COLO668 (cell line): ENCODE data around the gene NOS2.

Source experiments
- DNase-seq: peaks from one replicate; lab custom pipeline; 2025; ENCODE audit not compliant: unreplicated experiment; lab: John Stamatoyannopoulos, UW

NOS2 gene

DNA sequence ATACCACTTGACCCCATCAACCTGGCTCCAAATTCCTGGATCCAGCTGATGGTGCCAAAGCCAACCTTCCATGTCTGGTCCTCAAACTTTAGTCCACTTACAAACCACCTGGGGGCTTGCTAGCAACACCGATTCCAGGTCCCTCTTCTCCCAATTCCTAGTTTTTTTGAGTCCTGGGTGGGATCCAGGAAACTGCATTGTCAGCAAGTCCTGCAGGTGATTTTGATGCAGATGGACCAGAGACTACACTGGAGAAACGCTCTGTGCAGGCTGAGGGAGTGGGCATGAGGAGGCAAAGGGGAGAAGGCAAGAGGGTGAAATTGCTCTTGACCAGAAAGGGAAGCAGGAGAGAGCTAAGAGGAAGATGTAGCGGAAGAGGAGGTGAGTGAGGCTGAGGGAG is 21.0 kb upstream of the NOS2 start:
- no peak for DNase-seq

DNA sequence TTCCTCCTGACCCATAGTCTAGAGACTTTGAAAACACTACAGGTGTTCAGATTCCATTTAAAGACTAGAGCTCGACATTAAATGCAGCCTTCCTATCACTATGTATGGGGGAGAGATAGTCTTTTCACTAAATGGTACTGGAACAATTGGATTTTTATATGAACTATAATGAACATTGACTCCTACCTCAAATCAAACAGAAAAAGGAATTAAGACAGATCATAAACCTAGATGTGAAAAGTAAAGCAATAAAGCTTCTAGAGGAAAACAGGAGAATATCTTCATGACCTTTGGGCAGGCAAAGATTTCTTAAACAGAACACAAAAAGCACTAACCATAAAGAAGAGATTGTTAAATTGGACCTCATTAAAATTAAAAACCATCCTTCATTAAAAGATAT is 18.8 kb upstream of the NOS2 start:
- DNase-seq = no peak

DNA sequence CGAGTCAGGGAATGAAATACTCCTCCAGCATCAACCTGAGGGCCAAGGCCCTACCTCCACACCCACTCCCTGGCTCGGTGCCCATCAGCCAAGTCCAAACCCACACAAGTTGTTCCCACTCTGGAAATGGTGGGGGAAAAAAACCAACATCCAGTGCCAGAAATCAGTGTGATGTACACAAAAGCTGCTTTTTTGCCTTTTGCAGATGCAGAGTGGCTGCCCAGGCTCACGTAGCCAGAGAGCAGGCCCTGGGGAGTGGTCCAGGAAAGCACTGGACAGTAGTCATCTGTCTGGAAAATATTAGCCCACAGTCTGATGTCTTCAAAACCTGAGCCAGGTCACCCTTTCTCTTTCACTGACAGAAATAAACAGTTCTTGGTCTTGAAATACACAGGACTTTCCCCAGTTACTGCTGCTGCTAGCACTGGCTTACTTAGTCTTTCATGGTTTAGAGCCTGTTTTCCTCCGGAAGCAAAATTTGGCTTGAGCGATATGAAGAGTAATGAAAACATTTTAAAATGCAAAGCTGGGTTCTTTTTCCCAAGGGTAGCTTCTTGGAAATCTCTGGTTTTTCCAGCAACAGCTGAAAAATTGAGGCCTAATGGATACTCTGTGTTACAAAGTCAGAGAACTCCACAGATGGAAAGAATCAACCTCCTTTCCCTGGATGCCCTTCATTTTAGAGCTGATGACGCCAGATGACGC is 18.2 kb upstream of the NOS2 start:
- no peak for DNase-seq

DNA sequence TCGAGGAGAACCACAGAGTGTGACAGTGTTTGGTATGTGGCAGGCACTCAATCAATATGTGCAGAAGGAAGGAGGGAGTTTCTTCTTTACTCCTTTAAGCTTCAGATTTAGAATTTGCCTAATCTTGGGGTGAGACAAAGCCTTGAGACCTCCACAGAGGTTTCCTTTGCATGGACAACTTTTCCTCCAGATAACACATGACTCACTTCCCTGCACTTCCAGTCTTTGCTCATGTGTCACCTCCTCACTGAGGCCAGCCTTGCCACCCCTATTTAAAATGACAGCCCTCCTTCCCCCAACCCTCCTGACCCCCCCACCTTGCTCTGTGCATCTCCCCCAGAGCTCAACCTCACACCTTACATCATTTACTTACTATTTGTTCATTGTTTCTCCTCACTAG is 17.4 kb upstream of the NOS2 start:
- no peak for DNase-seq

DNA sequence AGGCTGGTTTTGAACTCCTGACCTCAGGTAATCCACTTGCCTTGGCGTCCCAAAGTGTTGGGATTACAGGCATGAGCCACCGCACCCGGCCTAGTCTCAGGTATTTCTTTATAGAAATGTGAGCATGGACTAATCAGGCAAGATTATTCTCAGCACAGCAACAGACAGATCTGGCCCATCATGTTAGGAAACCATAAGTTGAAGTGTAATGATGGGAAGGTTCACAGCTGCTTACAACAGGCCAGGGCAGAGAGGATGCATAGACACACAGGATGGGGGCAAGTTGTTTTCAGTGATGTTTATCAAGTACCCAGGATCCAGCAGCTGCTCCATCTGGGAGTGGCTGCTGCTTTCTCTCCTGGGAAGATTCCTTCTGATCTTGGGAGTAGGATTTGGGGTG is 16.6 kb upstream of the NOS2 start:
- no peak for DNase-seq

DNA sequence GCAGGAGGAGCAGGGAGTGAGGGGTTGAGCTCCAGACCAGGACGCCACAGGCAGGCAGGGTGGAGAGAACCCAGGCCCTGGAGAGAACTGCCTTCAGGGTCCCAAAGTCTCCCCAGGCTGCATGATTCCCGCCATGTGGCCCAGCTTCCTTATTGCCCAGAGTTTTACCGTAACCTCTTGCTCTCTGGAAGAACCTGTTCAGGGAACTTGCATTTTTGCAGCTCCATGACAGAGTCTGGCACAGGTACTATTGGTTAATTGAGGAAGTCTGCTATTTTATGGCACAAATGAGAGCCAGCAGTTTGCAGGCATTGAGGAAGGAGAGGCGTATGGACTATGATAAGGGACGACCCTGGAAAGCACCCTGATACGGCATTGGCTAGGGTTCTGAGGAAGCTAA is 11.6 kb upstream of the NOS2 start:
- DNase-seq = no peak

DNA sequence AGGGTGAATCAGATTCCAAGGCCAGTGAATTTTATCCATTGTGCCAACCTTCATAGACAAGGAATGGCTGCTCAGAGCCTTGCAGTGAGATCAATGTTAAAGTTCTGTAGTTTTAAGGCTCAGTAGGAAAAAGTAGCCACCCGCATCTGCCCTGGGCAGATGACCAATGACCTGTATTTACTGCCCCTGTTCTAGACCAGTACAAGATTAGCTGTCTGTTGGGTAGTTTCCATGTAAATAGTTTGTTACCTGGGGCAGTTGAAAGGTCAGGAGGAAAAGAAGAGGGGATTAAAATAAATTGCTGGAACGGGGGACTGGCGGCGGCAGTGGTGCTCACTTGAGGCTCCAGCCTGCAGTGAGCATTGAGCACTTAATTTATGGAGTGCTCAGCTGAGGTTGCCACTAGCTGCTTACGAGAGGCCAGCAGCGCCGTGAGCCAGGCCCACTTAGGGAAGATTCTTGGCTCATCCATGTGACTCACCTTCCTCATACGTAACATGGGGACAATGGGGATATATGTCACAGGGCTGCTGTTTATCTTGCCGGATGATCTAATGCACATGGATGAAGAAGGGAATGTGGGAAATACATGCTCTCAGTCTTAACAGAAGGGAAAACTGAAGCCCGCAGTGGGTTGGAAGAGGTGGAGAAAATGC is 10.7 kb upstream of the NOS2 start:
- DNase-seq = no peak

DNA sequence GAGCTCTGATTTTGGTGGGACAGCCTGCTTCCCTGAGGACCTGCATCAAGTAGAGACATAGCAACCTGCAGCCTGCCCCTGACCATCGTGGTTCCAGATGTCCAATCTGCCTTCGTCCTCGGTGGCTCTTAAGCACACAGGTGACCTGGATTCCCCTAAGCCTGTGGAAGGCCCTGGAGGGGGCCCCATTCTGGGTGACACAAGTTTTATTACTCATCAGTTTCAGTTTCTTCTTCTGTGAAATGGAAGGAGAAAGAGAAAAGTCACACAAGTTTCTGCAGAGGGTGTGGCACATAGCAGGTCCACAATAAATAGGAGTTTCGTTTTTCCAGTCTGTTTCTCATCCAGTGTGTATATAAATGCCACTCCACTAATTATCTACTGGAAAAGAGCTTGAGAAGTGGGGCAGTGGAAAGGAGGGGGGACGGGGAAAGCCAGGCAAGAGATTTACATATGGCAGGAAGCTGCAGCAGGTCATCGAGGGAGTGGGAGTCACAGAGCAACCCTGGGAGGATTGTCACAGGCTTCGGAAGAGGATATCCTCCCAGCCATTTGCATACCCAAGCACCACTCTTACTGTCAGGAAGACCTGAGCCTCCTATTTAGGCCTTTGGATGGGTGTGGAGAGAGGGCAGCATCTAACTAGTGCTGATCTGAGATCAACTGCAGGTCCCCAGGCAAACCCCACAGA is 10.0 kb upstream of the NOS2 start:
- DNase-seq = no peak

DNA sequence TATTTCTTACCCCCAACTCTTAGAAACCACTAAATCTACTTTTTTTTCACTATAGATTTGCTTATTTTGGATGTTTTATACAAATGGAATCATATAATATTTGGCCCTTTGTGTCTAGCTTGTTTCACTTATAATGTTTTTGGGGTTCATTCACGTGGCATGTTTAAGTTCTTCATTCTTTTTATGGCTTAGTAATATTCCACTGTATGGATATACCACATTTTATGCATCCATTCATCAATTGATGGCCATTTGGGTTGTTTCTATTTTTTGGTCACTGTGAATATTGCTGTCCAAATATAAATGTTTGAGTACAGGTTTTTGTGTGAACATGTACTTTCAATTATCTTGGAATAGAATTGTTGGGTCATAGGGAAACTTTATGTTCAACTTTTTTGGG is 9.2 kb upstream of the NOS2 start:
- no peak for DNase-seq

DNA sequence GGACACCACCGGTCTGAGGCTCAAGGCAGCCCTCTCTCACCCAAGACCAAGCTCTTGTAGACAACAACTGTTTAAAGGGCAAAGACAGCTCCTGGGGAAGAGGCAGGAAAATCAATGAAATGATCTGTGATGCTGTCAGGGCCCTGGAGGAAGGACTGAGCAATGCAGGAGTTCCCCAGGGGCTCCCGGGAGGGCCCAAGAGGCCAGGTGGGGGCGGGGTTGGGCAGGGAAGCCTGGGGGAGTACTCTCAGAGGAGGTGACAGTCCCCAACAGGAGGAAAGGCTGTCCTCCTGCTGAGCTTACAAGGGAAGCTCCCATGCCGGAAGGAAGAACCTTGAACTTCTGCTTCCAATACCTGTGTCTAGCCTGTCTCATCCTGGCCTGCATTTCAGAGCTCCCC is 8.3 kb upstream of the NOS2 start:
- no peak for DNase-seq

DNA sequence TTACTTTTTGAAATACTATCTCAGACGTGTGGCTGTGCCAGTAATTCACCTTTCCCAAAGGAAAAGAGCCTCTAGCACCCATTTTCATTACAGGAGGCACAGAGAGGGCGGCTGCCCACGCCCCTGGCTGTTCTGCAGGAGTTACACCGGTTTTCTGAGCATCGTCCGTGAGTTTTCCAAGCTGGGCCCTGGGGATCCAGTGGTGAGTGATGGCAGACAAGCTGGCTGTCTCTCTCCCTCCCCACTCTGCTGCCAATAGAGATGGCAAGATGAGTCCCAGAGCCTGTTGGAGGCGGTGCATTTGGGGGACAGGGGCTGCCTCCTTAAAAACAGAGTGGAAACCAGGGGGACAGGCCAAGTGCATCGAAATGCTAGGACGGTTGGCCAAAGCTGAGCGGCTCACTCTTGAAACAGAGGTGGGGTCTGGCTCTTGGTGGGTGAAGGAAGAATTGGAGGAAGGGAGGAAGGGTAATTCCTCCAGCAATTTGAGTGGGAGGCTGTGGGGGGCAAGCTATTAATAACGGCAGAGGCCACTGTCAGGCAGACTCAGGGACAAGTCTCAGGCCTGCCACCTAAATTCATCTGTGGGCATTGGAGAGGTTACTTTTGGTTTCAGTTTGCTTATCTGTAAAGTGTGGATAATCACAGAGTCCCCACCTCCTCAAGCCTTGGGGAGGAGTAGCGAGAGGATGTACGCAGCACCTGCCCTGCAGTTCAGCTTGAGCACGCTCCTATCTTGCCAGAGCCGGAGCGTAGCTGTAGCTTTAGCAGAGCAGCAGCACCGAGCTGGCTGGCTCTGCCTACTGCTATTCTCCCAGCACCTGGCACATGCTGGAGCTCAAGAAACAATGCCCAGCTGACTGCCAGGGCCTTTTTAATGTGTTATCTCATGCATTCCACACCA is 7.5 kb upstream of the NOS2 start:
- peak; percentile 1 for DNase-seq

DNA sequence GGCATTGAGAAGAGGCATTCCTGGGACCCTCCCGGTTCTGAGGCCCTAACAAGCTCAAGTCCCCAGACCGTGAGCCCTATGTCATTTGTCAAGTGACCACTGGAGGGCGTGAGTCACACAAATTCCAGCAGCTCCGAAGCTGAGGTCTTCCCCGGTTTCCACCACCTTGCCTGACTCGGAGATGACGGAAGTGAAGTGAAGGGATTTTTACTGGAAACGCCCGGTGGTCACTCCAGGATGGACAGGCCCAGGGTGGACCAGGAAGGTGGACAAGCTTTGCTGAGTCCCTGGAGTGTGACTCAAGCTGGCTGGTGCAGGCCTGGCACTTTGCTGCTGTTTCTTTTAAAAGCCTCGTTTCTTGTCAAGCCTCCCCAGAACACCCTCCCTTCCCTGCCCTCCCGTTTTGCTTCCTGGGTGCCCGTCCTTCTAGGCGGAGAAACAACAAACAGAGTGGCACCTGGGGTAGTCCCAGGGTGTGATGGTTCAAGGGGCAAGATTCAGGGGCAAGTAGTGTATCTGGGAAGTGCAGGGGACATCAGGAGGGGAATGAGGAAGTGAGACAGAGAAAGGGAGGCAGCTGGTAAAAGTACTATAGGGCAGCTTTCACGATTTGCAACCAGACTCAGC is 5.3 kb upstream of the NOS2 start:
- DNase-seq = peak; percentile 58

DNA sequence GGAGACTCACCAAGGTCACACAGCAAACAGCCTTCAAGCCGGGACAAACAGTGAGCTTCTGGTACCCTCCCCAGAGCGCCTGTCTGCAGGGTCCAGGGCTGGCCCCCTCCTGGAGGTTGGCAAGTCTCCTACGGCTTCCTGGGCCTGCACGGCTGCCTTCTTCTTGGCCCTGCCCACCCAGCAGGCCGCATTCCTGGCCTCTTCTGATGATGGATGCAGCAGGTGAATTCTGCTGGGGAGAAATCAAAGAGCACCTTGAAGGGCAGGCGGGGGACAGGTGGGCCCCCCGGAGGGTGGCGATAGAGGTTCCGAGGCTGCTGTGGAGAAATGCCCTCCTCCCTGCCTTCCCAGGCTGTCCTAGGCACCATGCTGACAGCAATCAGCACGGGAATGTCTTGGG is 3.8 kb upstream of the NOS2 start:
- no peak for DNase-seq

DNA sequence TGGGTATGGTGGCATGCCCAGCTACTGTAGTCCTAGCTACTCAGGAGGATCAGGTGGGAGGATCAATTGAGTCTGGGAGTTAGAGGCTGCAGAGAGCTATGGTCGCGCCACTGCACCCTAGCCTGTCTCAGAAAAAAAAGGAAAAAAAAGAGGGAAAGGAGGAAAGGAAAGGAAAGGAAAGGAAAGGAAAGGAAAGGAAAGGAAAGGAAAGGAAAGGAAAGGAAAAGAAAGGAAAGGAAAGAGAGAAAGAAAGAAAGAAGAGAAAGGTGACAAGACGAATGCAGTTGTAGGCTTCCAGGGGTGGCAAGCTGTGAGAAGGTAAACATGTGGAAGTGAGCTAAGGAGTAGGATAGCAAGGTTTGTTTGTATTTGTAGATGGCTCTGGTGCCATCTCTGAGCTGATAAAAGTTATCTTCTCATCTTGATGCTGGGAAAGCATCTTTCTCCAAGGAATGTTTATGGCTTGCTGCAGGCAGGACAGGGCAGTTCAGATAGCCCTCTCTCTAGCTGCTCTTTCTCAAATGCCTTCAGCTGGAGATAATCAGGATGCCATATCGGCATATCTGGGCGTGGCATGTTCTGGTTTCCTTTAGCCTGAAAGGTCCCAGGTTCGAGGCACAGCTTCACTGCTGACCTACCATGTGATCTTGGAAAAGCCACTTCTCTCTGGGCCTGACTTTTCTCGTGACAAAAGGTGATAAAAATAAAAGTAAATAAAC is 2.8 kb upstream of the NOS2 start:
- no peak for DNase-seq

DNA sequence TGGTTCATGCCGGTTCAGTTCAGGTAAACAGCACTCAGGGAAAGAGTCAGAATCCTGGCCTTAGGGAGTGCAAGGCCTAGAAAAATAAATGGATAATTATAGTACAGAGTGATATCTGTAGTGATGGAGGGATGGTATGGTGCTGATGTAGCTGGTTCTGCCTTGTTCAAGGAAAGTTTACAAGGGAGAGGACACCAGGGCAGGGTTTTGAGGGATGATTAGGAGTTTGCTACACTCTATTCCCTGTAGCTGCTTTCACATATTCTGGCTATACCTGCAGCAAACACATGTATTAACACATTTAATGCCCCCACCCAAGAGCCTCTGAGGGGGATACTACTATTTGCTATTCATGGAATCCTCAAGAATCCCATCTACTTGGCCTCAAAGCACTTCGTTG is 1.7 kb upstream of the NOS2 start:
- DNase-seq = no peak

DNA sequence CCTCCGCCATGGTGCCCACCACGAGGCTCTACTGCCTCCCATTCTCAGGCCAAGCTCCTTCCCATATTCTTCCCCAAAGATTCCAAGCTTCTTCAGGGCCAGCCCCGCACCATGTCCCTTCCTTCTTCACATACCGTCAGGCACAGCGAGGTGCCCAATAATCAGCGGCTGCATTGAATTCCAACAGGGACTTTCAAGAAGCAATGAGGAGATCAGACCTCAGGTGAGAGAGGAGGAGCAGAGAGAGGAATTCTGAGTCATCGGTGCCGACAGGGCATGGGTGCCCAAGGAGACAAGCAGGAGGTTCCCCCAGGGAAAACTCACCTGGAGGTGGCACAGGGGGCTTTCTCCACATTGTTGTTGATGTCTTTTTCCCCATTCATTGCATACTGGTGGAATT is 2.0 kb downstream of the NOS2 start:
- no peak for DNase-seq

DNA sequence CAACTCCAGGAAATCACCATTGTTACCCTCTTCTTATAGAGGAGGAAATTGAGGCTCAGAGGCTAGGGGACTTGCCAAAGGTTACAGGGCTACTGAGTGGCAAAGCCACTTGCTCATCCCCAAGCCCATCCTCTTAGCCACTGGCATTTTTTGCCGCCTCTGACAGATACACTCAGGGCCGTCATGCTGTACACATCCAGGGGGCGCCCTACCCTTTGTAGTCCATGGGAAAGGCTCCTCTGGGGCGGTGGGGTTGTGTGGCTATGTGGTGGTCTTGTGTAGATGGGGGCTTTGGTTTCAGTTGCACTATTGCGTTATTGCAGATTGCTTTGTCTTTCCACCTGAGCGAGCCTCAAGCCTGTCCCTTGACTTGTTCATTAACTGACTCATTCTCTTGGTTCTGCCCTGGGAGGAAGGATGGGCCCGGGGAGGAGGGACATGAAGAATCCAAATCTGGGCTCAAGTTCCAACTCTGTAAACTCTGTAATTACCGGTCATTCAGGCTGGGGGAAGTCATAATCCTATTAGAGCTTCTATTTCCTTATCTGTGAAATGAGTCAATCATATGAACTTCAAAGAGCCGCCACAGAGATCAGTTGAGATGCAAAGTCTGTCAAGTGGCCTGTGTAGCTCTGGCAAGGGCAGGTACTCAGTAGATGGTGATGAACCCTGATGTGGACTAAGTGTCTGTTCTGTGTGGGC is 2.8 kb downstream of the NOS2 start:
- no peak for DNase-seq

DNA sequence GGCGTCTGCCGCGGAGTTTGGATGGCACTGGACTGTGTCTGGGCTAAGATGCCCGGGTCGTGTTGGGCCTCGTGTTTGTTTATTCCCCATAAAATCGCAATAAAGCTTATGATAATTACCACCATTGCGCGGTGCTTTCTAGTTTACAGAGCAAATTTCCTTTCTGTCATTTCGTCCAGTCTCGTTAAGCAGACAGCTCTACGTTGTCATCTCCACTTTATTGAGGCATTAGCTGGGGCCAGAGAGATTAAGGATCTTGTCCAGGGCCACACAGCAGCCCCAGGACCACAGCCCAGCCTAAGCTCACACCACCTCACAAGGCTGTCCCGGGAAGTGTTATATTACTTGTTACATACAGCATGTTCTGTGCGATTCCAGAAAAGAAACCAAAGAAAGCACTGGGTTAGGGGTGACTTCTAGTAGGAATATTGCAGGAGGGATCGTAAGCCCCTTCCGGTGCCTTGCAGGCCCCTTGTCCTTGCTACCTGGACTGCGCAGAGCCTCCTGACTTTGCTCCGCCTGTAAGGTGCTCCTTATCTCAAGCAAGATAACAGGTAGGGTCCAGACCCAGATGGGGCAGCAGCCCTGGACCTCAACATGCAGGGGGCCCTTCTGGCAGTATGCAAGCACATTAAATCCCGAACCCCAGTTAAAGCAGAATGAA is 6.3 kb downstream of the NOS2 start:
- no peak for DNase-seq

DNA sequence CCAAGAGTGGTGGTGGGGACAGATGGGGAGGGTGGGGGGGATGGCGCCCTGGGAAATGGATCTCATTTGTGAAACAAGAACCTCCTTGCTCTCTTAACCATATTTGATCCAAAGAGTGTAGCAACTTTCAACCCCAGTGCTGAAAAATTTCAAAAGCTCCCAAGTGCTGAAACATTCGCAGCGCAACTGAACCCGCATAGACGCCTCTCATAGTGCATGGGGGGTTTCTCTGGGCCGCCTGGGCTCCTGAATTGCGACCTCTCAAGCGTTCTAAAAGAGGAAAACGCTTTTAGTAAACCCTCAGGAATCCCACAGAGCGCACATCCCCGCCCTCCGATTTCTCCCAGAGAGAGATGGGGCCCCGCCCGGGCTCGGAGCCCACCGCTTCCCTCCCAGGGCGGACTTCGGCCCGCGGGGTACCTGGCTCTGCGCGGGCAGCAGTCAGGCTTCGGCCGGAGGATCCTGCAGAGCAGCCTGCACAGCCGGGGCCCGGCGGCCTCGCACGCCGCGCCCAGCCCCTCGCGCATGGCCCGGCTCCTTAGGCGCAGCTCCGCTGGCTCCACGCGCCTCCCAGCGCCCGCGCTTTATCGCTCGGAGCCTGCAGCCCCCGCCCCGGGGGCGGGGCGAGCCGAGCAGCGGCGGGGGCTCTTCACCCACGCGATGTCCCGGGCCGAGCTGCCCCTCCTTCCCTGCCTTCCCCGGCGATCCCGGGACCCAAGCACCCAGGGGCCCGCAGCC is 7.0 kb downstream of the NOS2 start:
- DNase-seq = no peak
